Iris pigment epithelial cell (primary cell): ENCODE results near the gene PGBD1.
A peak's percentile ranks its signal among the peaks of the same experiment; 100 is the strongest.

Experiments
- DNase-seq: peaks from one replicate; pipeline ENCODE4 v3.0.0-alpha.2; 2011; ENCODE audit warnings: low read depth

PGBD1 gene

DNA sequence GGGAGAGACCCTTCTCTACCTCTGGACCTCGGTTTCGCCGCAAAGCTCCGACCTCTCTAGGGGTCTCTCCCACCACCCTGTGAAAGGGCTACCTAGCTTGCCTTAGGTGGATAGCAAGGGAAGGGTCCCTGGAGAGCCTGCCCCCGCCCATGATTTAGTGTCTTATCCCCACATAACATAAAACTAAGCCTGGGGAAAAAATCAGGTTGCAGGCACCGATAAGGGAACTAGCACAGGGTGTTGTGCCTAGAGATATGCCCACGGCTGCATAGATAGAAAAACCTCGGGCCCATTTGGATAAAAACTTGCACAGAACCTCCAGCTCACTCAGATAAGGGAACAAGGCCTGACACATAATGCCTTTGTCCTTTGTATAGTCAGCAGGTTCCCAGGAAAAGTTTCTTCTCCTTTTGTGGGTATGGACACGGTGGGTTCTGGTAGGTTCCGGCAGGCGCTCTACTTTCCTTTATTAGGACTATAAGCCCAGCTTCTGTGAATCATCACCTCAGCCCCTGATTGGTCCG is 53.7 kb downstream of the PGBD1 start:
- no peak for DNase-seq

DNA sequence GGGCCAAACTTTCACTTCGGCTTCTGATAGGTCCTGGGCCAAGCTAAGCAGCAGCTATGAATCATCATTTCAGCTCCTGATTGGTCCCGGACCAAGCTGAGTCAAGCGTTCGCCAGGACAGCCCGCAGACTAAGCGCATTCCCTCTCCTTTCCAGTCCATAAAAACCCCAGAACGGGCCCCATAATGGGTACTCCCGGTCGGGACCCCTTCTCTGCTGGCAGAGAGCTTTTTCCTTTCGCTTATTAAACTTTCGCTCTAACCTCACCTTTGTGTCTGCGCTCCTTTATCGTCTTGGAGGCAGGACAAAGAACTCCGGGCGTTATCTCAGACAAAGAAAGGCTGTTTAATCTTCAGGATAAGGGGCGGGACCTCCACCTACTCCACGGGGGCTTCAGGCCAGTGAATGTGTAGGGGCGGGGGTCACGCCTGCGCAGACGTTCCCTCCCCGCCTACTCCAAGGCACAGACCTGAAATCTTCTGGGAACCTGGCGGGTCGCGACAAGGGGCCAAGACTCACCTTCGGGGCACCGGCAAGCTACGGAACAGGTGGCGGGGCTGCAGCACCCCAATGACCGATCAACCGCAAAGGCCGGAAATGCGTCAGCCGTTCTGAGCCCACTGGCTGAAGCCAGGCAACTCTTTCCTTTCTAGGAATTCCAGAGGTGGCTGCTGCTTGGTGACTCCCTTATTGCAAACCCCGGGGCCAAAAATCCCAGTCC is 54.4 kb downstream of the PGBD1 start, which contains the start of gene ZSCAN31:
ZSCAN31 (minus strand) TSS at position 585 of the 720 bp plus-strand sequence. CDS start 6,465 bp downstream, outside the sequence.
- DNase-seq: peak; percentile 99

DNA sequence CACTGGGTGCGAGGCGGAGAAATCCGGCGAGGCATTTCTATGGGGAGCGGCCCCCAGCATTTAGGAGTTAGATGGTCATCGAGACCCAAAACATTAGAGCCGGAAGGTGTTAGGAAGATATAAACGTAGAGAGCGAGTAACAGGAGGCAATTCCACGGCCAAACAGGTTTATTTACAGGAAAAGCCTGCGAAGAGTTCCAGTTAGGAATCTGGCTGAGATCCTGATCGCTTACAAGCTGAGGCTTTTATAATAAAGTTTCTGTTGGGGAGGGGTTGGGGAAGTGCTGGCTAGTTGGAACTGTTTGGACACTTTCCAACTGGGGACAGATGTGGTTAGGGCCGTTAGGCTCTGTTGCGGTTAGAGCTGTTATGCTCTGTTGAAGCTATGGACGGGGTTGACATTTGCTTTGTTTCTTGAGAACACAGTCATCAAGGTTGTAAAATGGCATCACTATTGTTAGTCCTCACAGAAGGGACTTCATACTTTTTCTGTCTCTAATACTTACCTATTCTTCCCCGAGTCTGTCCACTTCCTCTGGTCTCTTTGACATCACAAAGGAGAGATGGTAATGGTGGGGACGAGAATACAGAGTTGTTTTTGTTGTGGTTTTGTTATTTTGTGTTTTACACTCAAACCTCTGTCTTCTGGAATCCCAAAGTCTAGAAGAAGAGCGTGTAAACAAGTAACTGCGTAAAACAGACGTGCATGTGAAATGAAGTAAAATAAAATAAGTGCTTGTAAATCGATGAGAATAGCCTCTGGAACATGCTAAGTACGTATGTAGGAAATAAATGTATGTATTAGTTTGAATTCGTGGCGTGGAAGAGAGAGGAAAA is 55.1 kb downstream of the PGBD1 start:
- DNase-seq: no peak

DNA sequence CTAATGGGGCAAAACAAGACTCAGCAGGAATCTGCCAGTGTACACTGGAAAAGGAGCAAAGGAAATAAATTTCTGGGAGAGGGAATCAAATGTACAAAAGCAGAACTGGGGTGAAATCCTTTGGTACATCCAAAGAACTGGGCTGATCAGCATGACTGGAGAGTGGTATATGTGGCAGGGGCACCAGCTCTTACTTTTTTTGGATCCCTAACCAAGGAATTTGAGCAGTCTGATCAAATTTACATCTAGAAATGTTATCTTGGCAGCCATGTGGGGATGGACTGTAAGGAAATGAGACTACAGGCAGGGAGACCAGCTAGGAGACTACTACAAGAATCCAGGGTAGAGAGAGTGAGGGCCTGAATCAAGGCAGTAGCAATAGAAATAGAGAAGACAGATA is 55.7 kb downstream of the PGBD1 start:
- DNase-seq: no peak

DNA sequence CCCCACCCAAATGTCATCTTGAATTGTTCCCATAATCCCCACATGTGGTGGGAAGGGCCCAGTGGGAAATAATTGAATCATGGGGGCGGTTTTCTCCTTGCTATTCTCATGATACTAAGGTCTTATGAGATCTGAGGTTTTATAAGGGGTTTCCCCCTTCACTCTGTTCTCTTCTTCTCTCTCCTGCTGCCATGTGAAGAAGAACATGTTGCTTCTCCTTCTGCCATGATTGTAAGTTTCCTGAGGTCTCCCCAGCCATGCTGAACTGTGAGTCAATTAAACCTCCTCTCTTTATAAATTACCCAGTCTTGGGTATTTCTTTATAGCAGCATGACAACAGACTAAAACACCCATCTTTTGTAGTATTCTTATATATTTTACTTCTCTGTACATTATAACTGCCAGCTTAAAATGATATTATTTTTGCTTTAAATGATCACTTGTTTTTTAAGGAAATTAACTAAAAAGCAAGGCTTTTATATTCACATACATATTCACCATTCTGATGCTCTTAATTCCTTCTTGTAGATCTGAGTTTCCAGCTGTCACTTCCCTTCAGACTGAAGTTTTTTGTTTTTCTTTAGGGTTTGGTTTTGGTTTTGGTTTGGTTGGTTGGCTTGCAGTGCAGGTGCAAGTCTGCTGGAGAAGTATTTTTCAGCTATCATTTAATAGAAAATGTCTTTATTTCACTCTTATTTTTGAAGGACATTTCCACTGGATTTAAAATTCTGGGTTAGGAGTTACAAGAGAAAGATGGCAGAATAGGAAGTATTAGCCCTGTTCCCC is 59.1 kb downstream of the PGBD1 start:
- DNase-seq: no peak

DNA sequence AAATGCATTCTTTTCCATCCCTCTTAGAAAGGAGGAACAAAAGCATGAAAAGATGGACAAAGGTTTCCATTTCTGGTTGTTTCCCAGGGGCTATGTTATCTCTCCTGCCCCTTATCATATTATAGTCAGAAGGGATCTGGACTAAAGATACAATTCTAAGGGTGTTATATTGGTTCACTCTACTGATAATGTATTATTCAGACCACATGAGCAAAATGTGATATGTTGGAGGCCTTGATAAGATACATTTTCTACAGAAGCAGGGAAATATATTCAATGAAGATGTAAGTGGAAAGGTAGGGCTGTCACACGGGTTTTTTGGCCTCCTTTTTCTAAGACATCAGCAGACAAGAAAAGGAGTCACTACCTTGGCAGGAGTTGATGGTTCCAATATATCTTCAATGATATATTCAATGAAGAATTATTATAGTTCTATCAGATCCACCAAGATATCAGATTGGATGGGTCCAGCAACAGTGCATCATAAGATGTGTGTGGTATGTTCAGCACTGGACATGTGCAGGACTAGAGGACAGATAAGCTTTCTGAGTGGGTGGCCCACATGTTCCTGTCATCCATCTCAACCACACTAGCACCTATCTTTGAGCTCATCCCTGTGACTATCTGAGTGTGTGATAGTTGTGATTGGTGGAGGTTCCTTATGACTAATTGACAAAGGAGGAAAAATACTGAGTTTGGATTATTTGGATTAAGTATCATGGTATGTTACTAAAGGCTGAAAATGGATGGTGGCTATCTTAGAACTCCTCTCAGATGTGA is 62.7 kb downstream of the PGBD1 start:
- no peak for DNase-seq

- DNase-seq: no peak
These were observed 63.8 kb downstream of the PGBD1 start for GRCh38 chr6:28345201-28345600.

- no peak for DNase-seq
These were observed 65.7 kb downstream of the PGBD1 start for GRCh38 chr6:28347119-28347518.

GRCh38 chr6:28349344-28349891 is 68.0 kb downstream of the PGBD1 start:
- DNase-seq: no peak

DNA sequence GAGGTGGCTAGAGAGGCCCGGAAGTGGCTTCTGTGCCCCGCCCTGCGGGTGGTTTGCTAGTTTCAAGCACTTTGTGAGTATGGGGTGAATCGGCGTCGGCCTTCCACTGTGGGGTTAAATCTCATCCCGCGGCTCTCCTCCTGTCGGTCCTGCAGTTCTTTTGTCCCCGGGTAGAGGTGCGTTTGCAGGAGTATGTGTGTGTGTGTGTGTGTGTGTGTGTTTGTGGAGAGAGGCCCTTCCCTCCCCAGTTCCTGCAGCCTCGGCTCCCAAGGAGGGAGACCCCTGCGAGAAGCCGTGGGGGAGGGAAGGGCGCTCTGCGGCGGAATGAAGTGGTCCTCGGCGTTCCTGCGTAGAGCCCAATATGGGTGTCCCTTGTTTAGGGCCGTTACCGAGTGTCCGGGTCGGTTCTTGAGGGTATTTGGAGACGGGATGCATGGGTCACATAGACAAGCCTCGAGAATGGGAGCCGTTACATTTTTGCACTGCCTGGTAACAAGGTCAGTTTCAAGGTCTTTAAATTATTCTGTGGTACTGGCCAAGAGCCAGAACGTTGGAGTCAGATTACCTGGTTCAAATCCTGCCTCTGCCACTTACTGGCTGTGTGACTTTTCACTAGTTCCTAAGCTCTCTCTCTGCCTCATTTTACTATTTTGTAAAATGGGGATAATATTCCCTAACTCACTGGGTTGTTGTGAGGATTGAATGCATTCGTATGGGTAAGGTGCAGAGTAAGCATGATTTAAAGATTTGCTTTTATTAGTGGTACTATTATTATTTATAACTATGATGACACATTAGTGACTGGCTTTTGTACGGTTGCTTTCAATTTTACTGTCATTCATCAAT is 68.7 kb downstream of the PGBD1 start, which contains the start of gene ZKSCAN3:
ZKSCAN3 (plus strand) TSS at position 56 of the 846 bp plus-strand sequence. CDS start 9,640 bp downstream, outside the sequence.
- DNase-seq: peak; percentile 73

DNA sequence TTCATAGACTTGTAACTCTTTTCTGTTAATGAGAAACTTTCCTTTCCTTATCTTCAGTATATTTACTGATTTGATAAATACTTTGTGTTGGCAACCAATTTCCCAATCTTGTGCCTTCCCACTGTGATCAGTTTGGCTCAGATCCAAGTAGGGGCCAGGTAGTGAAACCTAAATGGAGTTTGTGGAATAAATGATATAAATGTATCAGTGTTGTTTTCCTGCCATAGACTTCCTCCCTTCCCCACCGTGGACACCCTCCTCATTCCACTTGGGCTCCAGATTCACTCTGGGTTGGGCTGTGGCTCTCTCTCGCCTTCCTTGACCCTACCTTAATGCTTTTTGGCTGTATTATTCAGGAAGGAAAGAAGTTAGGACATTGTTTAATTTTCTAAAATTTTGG is 69.7 kb downstream of the PGBD1 start:
- no peak for DNase-seq

- no peak for DNase-seq
These were observed 70.1 kb downstream of the PGBD1 start for GRCh38 chr6:28351493-28351925.
